Measurements from ENCODE around the gene PLA2G15. TPM values are rescaled to one million over a fixed set of nuclear protein-coding genes. Genes with fewer than 3 reads are reported as not detected.

Gene PLA2G15
- polyA plus RNA-seq, 1 of the 3 experiments (the other 2 are of a cell fraction): 23.9 TPM

GRCh38 chr16:68290450-68290849, 45.3 kb downstream of the PLA2G15 start (continued):
- TF ChIP-seq TEAD4 (IDR thresholded peaks at IDR 0.05; ENCODE audit: borderline replicate concordance, insufficient read depth): no peak
- no peak for TF ChIP-seq IRF3 (IDR thresholded peaks at IDR 0.05; ENCODE audit: low read depth, low read length)

- no peak overlapping the region for H3K27ac ChIP-seq (ENCODE audit: low read depth in 2 of 2, low read length in 1 of 2)
- no peaks in the 10 kb centered on the region for H3K4me1 ChIP-seq (ENCODE audit: control insufficient read depth in 1 of 2, insufficient read depth in 2 of 2, low read depth in 1 of 2, low read length in 1 of 2)
- no peak overlapping the region for H3K9ac ChIP-seq
- no peak overlapping the region for H3K4me3 ChIP-seq (ENCODE audit: low read depth in 2 of 2, low read length in 1 of 2)
- TF ChIP-seq GABPA (IDR thresholded peaks at IDR 0.05; ENCODE audit: low read depth) (no peak), NFIC (IDR thresholded peaks at IDR 0.05; ENCODE audit: borderline replicate concordance) (no peak), RFX5 (IDR thresholded peaks at IDR 0.05; ENCODE audit: low read length) (no peak), FOXM1 (IDR thresholded peaks at IDR 0.05; ENCODE audit: low read depth) (no peak), EP300 (IDR thresholded peaks at IDR 0.05; ENCODE audit: borderline replicate concordance in 1 of 2, low read depth in 1 of 2, low read length in 1 of 2) (no peak), SMC3 (IDR thresholded peaks at IDR 0.05; ENCODE audit: low read depth, low read length) (no peak), TEAD4 (IDR thresholded peaks at IDR 0.05; ENCODE audit: borderline replicate concordance, insufficient read depth) (no peak), TCF12 (IDR thresholded peaks at IDR 0.05) (no peak)
- 77% methylated on average over 4 of the region's 4 CpGs for WGBS (ENCODE audit: low lambda C conversion rate)
- no peak overlapping the region for H3K4me2 ChIP-seq
- peaks cover 5% of the 10 kb centered on the region; the same call in 1 of the 2 replicates for H3K79me2 ChIP-seq (ENCODE audit: insufficient read depth)
- H3K36me3 ChIP-seq (replicated peaks in 1 of 2; ENCODE audit: control insufficient read depth in 1 of 2, insufficient read depth in 2 of 2, low read length in 1 of 2): peaks cover 29 to 33% of the 10 kb centered on the region in 2 experiments
- no peaks in the 10 kb centered on the region for H3F3A ChIP-seq (replicated peaks; ENCODE audit: insufficient read depth)
- H2AFZ ChIP-seq (ENCODE audit: low read depth): no peak overlapping the region
- no peaks in the 10 kb centered on the region for H3K27me3 ChIP-seq (ENCODE audit: insufficient read depth)
- no peaks in the 10 kb centered on the region for H3K9me3 ChIP-seq
- no peaks in the 10 kb centered on the region for H3K9me2 ChIP-seq
- no peak for DNase-seq
- ChIA-PET POLR2A (interaction anchor here (1.1 kb wide), 1 partner anchor 20 kb away, joined by 3 read pairs; the partner anchor contains the start of genes PRMT7 and SLC7A6OS), CTCF (interaction anchor here (10.4 kb wide), 1 partner anchor 28 kb away, joined by 80 read pairs; the partner anchor contains the start of gene SLC7A6)
- H4K20me1 ChIP-seq (ENCODE audit: insufficient read depth): peaks cover 14% of the 10 kb centered on the region; the same call in 1 of the 2 replicates
Measured at GRCh38 chr16:68291227-68291626, 46.1 kb downstream of the PLA2G15 start.

GRCh38 chr16:68292425-68292824, 47.3 kb downstream of the PLA2G15 start:
- no peak for TF ChIP-seq POLR2AphosphoS5 (IDR thresholded peaks at IDR 0.05; ENCODE audit: low read depth, low read length)
- TF ChIP-seq ELF1 (IDR thresholded peaks at IDR 0.05): no peak
- no peak for TF ChIP-seq USF2 (IDR thresholded peaks at IDR 0.05; ENCODE audit: borderline replicate concordance, low read depth, low read length)
- no peak for TF ChIP-seq MXI1 (IDR thresholded peaks at IDR 0.05; ENCODE audit: low read depth, low read length)
- no peak for TF ChIP-seq MEF2A (IDR thresholded peaks at IDR 0.05; ENCODE audit: borderline replicate concordance, low read depth)
- no peaks in the 10 kb centered on the region for H3K9me3 ChIP-seq
- no peak for DNase-seq
- 98% methylated on average over 5 of the region's 5 CpGs for WGBS (ENCODE audit: low lambda C conversion rate)
- no peaks in the 10 kb centered on the region for H3K9me2 ChIP-seq
- CTCF ChIA-PET: interaction anchor here (10.4 kb wide), 1 partner anchor 30 kb away, joined by 80 read pairs; the partner anchor contains the start of gene SLC7A6
- H3K36me3 ChIP-seq (replicated peaks in 1 of 2; ENCODE audit: control insufficient read depth in 1 of 2, insufficient read depth in 2 of 2, low read length in 1 of 2): peaks cover 37 to 40% of the 10 kb centered on the region in 2 experiments
- no peak overlapping the region for H3K9ac ChIP-seq
- H3K4me2 ChIP-seq: no peak overlapping the region
- H3F3A ChIP-seq (replicated peaks; ENCODE audit: insufficient read depth): no peaks in the 10 kb centered on the region
- 0 out of 2 replicates have a peak, but pooled peaks cover 6% of the 10 kb centered on the region for H4K20me1 ChIP-seq (ENCODE audit: insufficient read depth)
- H3K27me3 ChIP-seq (ENCODE audit: insufficient read depth): no peaks in the 10 kb centered on the region
- no peak overlapping the region for H2AFZ ChIP-seq (ENCODE audit: low read depth)
- no peaks in the 10 kb centered on the region for H3K4me1 ChIP-seq (ENCODE audit: control insufficient read depth in 1 of 2, insufficient read depth in 2 of 2, low read depth in 1 of 2, low read length in 1 of 2)
- H3K27ac ChIP-seq (ENCODE audit: low read depth in 2 of 2, low read length in 1 of 2): no peak overlapping the region
- POLR2A ChIA-PET: interaction anchor here (1.1 kb wide), 1 partner anchor 19 kb away, joined by 3 read pairs; the partner anchor contains the start of genes PRMT7 and SLC7A6OS
- no peaks in the 10 kb centered on the region for H3K79me2 ChIP-seq (ENCODE audit: insufficient read depth)
- H3K4me3 ChIP-seq (ENCODE audit: low read depth in 2 of 2, low read length in 1 of 2): no peak overlapping the region
